Stomach smooth muscle (tissue), 2 donors: ENCODE measurements around the gene FHAD1.
A peak's percentile ranks its signal among the peaks of the same experiment; 100 is the strongest.

Source experiments
- H3K27ac ChIP-seq: one replicate; pipeline ENCODE4 v1.7.0; 2013; ENCODE audit warnings: mild to moderate bottlenecking, low read length, inconsistent platforms
- H3K27me3 ChIP-seq, 2 donors: one replicate each; pipeline ENCODE4 v1.7.0; 2013; ENCODE audit warnings: low read length in 2 of 2; ENCODE audit not compliant: insufficient read depth in 2 of 2, control insufficient read depth in 1 of 2
- H3K36me3 ChIP-seq, 2 donors: one replicate each; pipeline ENCODE4 v1.7.0; 2013; ENCODE audit warnings: low read length in 2 of 2; ENCODE audit not compliant: control insufficient read depth in 2 of 2, insufficient read depth in 2 of 2
- H3K4me1 ChIP-seq: one replicate; pipeline ENCODE4 v1.7.0; 2013; ENCODE audit warnings: low read length; ENCODE audit not compliant: control insufficient read depth, insufficient read depth
- H3K4me3 ChIP-seq, 2 donors: one replicate each; pipeline ENCODE4 v1.7.0; 2013; ENCODE audit warnings: low read length in 2 of 2
- H3K9ac ChIP-seq, 2 donors: one replicate each; pipeline ENCODE4 v1.7.0; 2013; ENCODE audit warnings: low read length in 2 of 2, mild to moderate bottlenecking in 1 of 2
- H3K9me3 ChIP-seq, 2 donors: one replicate each; pipeline ENCODE4 v1.7.0; 2013; ENCODE audit warnings: low read length in 2 of 2; ENCODE audit not compliant: control insufficient read depth in 2 of 2
- donor health status: healthy.
- donor health status: Pancreatic carcinoma.

Gene FHAD1

GRCh38 chr1:15246960-15247614 is at the start of gene FHAD1:
TSS of gene FHAD1 (plus strand) at chr1:15247223. CDS start at chr1:15251785, 4,562 bp downstream.
- Histone ChIP-seq H3K36me3 (no peaks in the 10 kb centered on the region), H3K4me1 (peaks cover 59% of the 10 kb centered on the region), H3K27ac (peak within 1 kb of the TSS; percentile 67), H3K27me3 (no peaks in the 10 kb centered on the region), H3K4me3 (peak within 1 kb of the TSS; percentile 54 to 69), H3K9ac (peak within 1 kb of the TSS in 1 of 2 donors; percentile 58), H3K9me3 (no peaks in the 10 kb centered on the region)

- peak overlapping the region; percentile 31 for H3K27ac ChIP-seq
- H3K27me3 ChIP-seq: no peaks in the 10 kb centered on the region
- peaks cover 0 to 3% of the 10 kb centered on the region in 2 donors for H3K36me3 ChIP-seq
- no peak overlapping the region for H3K9ac ChIP-seq
- H3K4me1 ChIP-seq: peaks cover 60% of the 10 kb centered on the region
- no peak overlapping the region for H3K4me3 ChIP-seq
- H3K9me3 ChIP-seq: no peaks in the 10 kb centered on the region
These were observed 49.2 kb upstream of the FHAD1 start for GRCh38 chr1:15197591-15198447.

GRCh38 chr1:15198684-15199083 is 48.3 kb upstream of the FHAD1 start:
- Histone ChIP-seq H3K36me3 (peaks cover 0 to 3% of the 10 kb centered on the region in 2 donors), H3K9me3 (no peaks in the 10 kb centered on the region), H3K9ac (no peak overlapping the region), H3K27me3 (no peaks in the 10 kb centered on the region), H3K4me1 (peaks cover 57% of the 10 kb centered on the region), H3K4me3 (no peak overlapping the region), H3K27ac (peak overlapping the region; percentile 37)

- Histone ChIP-seq H3K27me3 (no peaks in the 10 kb centered on the region), H3K27ac (peak overlapping the region; percentile 80), H3K36me3 (no peaks in the 10 kb centered on the region), H3K4me3 (peak overlapping the region; percentile 40 to 45), H3K4me1 (peaks cover 64% of the 10 kb centered on the region), H3K9ac (peak overlapping the region in 1 of 2 donors; percentile 51), H3K9me3 (no peaks in the 10 kb centered on the region)
These were observed 45.8 kb upstream of the FHAD1 start for GRCh38 chr1:15201221-15201620.

DNA sequence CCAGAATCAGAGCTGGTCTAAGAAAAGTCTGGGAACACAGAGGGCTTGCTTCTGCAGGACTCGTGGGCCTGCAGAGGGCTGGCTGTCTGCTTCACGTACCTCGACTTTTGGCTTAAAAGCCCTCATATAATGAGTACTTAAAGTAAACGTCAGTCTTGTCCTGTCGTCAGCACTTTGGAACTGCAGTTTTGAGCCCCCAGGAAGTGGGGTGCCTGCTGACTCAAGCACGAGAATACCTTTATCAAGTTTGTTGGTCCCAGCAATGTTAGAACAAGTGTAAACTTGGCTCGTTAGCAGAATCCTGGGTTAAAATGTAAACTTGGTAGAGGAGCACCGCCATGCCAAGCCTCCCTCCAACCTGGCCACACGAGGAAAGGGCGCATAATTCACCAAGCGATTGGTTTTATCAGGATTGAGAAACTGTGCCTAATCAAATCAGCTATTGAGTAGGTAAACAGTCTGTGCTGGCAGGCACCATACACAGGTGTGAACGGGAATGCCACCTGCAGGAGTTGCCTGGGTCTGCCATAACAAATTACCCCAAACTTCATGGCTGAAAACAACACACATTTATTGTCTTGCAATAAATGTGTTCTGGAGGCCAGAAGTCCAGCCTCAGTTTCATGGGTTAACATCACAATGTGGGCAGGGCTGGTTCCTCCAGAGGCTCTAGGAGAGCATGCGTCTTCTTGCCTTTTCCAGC is 45.0 kb upstream of the FHAD1 start:
- Histone ChIP-seq H3K9ac (peak overlapping the region in 1 of 2 donors; percentile 51), H3K27ac (peak overlapping the region; percentile 80), H3K4me1 (peaks cover 70% of the 10 kb centered on the region), H3K4me3 (peak overlapping the region in 1 of 2 donors; percentile 40), H3K27me3 (no peaks in the 10 kb centered on the region), H3K9me3 (no peaks in the 10 kb centered on the region), H3K36me3 (no peaks in the 10 kb centered on the region)

DNA sequence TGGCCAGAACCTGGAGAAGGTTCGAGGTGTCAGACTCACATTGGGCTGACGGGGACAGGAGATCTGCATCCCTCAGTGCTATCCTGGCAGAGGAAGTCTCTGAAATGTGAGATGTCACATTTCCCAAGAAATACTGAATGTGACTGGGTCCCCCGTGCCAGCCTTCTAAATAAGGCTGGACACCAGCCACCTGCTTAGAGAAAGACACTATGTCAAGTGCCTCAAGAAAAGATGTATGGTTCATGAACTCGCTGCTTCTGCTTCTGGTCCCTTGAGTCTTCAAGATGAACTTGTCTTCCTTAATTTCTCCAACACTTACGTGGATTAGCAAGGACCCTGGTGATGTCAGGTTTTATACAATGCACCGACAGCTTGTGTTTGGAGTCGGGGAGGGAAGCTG is 42.1 kb upstream of the FHAD1 start:
- no peaks in the 10 kb centered on the region for H3K27me3 ChIP-seq
- peak overlapping the region; percentile 75 for H3K27ac ChIP-seq
- no peaks in the 10 kb centered on the region for H3K36me3 ChIP-seq
- no peaks in the 10 kb centered on the region for H3K9me3 ChIP-seq
- peak overlapping the region in 1 of 2 donors; percentile 21 for H3K9ac ChIP-seq
- peaks cover 69% of the 10 kb centered on the region for H3K4me1 ChIP-seq
- H3K4me3 ChIP-seq: no peak overlapping the region

- no peak overlapping the region for H3K9ac ChIP-seq
- H3K27ac ChIP-seq: peak overlapping the region; percentile 75
- H3K4me3 ChIP-seq: no peak overlapping the region
These were observed 41.3 kb upstream of the FHAD1 start for GRCh38 chr1:15205586-15206346.

GRCh38 chr1:15206418-15207030 is 40.5 kb upstream of the FHAD1 start:
- peak overlapping the region in 1 of 2 donors; percentile 22 for H3K4me3 ChIP-seq
- H3K9ac ChIP-seq: no peak overlapping the region
- H3K36me3 ChIP-seq: no peaks in the 10 kb centered on the region
- peaks cover 65% of the 10 kb centered on the region for H3K4me1 ChIP-seq
- no peaks in the 10 kb centered on the region for H3K27me3 ChIP-seq
- H3K9me3 ChIP-seq: no peaks in the 10 kb centered on the region
- peak overlapping the region; percentile 75 for H3K27ac ChIP-seq

More at GRCh38 chr1:15205586-15206346, 41.3 kb upstream of the FHAD1 start:
- Histone ChIP-seq H3K4me1 (peaks cover 66% of the 10 kb centered on the region), H3K27me3 (no peaks in the 10 kb centered on the region), H3K36me3 (no peaks in the 10 kb centered on the region), H3K9me3 (no peaks in the 10 kb centered on the region)

DNA sequence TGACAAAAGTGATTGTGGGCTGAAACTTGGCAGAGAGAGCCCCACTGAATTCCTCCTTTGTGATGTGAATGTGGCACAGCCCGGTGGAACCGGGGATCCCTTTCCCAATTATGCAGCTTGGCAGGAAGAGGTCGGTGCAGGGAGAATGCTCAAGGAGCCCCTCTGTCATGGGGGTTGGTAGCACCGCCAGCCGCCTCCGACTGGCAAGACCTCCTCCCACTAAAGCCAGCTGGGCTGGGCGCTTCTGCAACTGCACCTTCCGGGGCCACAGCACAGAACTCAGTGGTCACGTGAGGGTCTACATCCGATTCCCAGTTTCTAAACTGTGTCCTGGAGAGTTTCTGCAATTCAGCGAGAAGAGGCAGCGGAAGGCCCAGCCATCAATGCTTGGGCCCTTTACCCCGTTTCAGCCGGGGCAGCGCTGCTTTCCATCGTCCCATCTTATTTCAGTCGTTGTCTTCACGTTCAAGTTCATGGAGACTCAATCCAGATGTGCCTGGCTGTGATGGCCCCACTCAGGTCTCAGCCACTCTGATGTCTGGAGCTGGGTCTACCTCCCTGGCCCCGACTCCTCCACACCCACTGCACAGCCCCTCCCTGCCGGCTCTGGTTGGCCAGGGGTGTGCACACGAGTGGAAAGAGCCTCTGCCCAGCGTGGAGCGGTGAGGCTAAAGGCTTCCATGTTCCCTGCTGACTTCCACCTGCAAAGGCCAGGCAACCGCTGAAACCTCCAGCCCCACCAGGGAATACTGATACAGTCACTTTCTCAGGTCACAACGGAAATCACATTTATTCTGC is 39.8 kb upstream of the FHAD1 start:
- Histone ChIP-seq H3K9ac (no peak overlapping the region), H3K4me1 (peaks cover 60% of the 10 kb centered on the region), H3K4me3 (peak overlapping the region in 1 of 2 donors; percentile 44), H3K9me3 (no peaks in the 10 kb centered on the region), H3K27ac (peak overlapping the region; percentile 75), H3K27me3 (no peaks in the 10 kb centered on the region), H3K36me3 (no peaks in the 10 kb centered on the region)
